Calu3 (cell line): ENCODE data around the gene CENPS. TPM values are rescaled to one million over a fixed set of nuclear protein-coding genes. Genes with fewer than 3 reads are reported as not detected.

Experiments
- BruUV-seq: library from RNA; stranded (reverse); fragments of 400-500 nt; replicated peaks from 2 replicates; lab custom pipeline; 2021; lab: Mats Ljungman, UMichigan
- CTCF ChIA-PET: fragments of 300-600 bp; sonication (Branson Sonifier 250); formaldehyde crosslinking; loops from one replicate; lab custom pipeline; 2022; ENCODE audit warnings: antibody characterized with exemption; lab: Charles Lee
- DNase-seq: peaks from one replicate; pipeline ENCODE4 v3.0.0; 2022
- H3K27ac Mint-ChIP-seq: one replicate; pipeline ENCODE4 v1.8.0; 2022; ENCODE audit warnings: mixed read lengths; ENCODE audit not compliant: unreplicated experiment
- H3K27me3 Mint-ChIP-seq: one replicate; pipeline ENCODE4 v1.8.0; 2022; ENCODE audit warnings: mixed read lengths; ENCODE audit not compliant: unreplicated experiment
- H3K36me3 Mint-ChIP-seq: one replicate; pipeline ENCODE4 v1.8.0; 2022; ENCODE audit warnings: mild to moderate bottlenecking, moderate library complexity, mixed read lengths; ENCODE audit not compliant: insufficient read depth, unreplicated experiment
- H3K4me1 Mint-ChIP-seq: one replicate; pipeline ENCODE4 v1.8.0; 2022; ENCODE audit warnings: mild to moderate bottlenecking, low read depth, mixed read lengths; ENCODE audit not compliant: unreplicated experiment
- H3K4me3 Mint-ChIP-seq: one replicate; pipeline ENCODE4 v1.8.0; 2022; ENCODE audit warnings: mild to moderate bottlenecking, low read depth, moderate library complexity, mixed read lengths; ENCODE audit not compliant: unreplicated experiment
- H3K9me3 Mint-ChIP-seq: one replicate; pipeline ENCODE4 v1.8.0; 2022; ENCODE audit warnings: low read depth, mixed read lengths; ENCODE audit not compliant: unreplicated experiment
- CTCF ChIP-seq: fragments of 200-600 bp; IDR thresholded peaks from one replicate; pipeline ENCODE4 v1.8.0; 2022; ENCODE audit warnings: antibody characterized with exemption; ENCODE audit not compliant: unreplicated experiment
- intact Hi-C: fragments of 100-400 bp; cut with micrococcal nuclease; formaldehyde crosslinking; loops from one replicate; pipeline ENCODE4 v1.10.0; 2022; ENCODE audit not compliant: unreplicated experiment
- total RNA-seq: library from RNA; stranded (reverse); gene quantifications from 2 replicates; pipeline ENCODE4 v1.2.3, GENCODE V29; 2022

The CENPS gene
- total RNA-seq, 1 experiment from 2014 or later: 18.0 TPM

- Mint-ChIP-seq H3K9me3 (no peaks in the 10 kb centered on the region), H3K27me3 (no peaks in the 10 kb centered on the region), H3K4me3 (no peak overlapping the region), H3K27ac (no peak overlapping the region), H3K36me3 (peaks cover 5% of the 10 kb centered on the region), H3K4me1 (no peaks in the 10 kb centered on the region)
- TF ChIP-seq CTCF: no peak
- no TSS peak for BruUV-seq
- CTCF ChIA-PET: no interaction called here
- no peak for DNase-seq
- intact Hi-C loops: no loop called here
These were observed 16.7 kb downstream of the CENPS start for GRCh38 chr1:10446790-10447422.

GRCh38 chr1:10449751-10450150 lies 19.5 kb downstream of the CENPS start, which contains the start of gene CORT:
CORT (plus strand) TSS chr1:10450031; CDS start chr1:10450224, 193 bp downstream.
- CTCF ChIA-PET: no interaction called here
- H3K9me3 Mint-ChIP-seq: no peaks in the 10 kb centered on the region
- TF ChIP-seq CTCF: no peak
- no peak within 1 kb of the TSS for H3K27ac Mint-ChIP-seq
- H3K36me3 Mint-ChIP-seq: no peaks in the 10 kb centered on the region
- no peak within 1 kb of the TSS for H3K4me3 Mint-ChIP-seq
- DNase-seq: no peak
- no peaks in the 10 kb centered on the region for H3K27me3 Mint-ChIP-seq
- H3K4me1 Mint-ChIP-seq: no peaks in the 10 kb centered on the region
- no TSS peak for BruUV-seq
- intact Hi-C loops: no loop called here

GRCh38 chr1:10450156-10450814 lies 20.1 kb downstream of the CENPS start:
- intact Hi-C loops: no loop called here
- BruUV-seq: no TSS peak
- H3K4me3 Mint-ChIP-seq: no peak overlapping the region
- TF ChIP-seq CTCF: no peak
- H3K36me3 Mint-ChIP-seq: no peaks in the 10 kb centered on the region
- H3K4me1 Mint-ChIP-seq: no peaks in the 10 kb centered on the region
- no peak for DNase-seq
- H3K27me3 Mint-ChIP-seq: no peaks in the 10 kb centered on the region
- H3K27ac Mint-ChIP-seq: no peak overlapping the region
- CTCF ChIA-PET: no interaction called here
- H3K9me3 Mint-ChIP-seq: no peaks in the 10 kb centered on the region

GRCh38 chr1:10450836-10451235 lies 20.6 kb downstream of the CENPS start:
- CTCF ChIA-PET: no interaction called here
- intact Hi-C loops: no loop called here
- DNase-seq: no peak
- Mint-ChIP-seq H3K27ac (no peak overlapping the region), H3K27me3 (no peaks in the 10 kb centered on the region), H3K4me1 (no peaks in the 10 kb centered on the region), H3K36me3 (no peaks in the 10 kb centered on the region), H3K9me3 (no peaks in the 10 kb centered on the region), H3K4me3 (no peak overlapping the region)
- TSS peak; percentile 9 for BruUV-seq
- no peak for TF ChIP-seq CTCF
